Lung (tissue), 12 donors: Measurements from ENCODE around the gene KPRP. TPM values are rescaled to one million over a fixed set of nuclear protein-coding genes. Genes with fewer than 3 reads are reported as not detected.

Source experiments
- ATAC-seq: fragments of 200-7000 bp; cut with Tn5 transposase; one replicate; pipeline ENCODE4 v1.9.1; 2020; ENCODE audit warnings: moderate number of reproducible peaks; ENCODE audit not compliant: insufficient read depth, low FRiP score
- DNase-seq, 3 donors: peaks; one replicate each; pipeline ENCODE4 v3.0.0-alpha.2; 2013 to 2017
- H3K27ac ChIP-seq, 2 donors: one replicate each; pipeline ENCODE4 v1.5.1; 2013; ENCODE audit warnings: mild to moderate bottlenecking in 2 of 2, moderate library complexity in 2 of 2, control low read depth in 1 of 2, inconsistent platforms in 1 of 2, low read depth in 1 of 2, low read length in 1 of 2
- H3K27me3 ChIP-seq, 3 donors: one replicate each; pipeline ENCODE4 v1.5.1; 2013; ENCODE audit warnings: low read length in 2 of 3; ENCODE audit not compliant: control insufficient read depth in 3 of 3, insufficient read depth in 3 of 3
- H3K36me3 ChIP-seq, 4 donors: one replicate each; pipeline ENCODE4 v1.5.1; 2013; ENCODE audit warnings: low read length in 4 of 4, mild to moderate bottlenecking in 1 of 4, moderate library complexity in 1 of 4; ENCODE audit not compliant: control insufficient read depth in 4 of 4, insufficient read depth in 4 of 4
- H3K4me1 ChIP-seq, 5 donors: one replicate each; pipeline ENCODE4 v1.5.1; 2013; ENCODE audit warnings: low read length in 5 of 5, mild to moderate bottlenecking in 2 of 5, moderate library complexity in 1 of 5; ENCODE audit not compliant: control insufficient read depth in 5 of 5, insufficient read depth in 5 of 5
- H3K4me3 ChIP-seq: one replicate; pipeline ENCODE4 v1.5.1; 2013; ENCODE audit warnings: mild to moderate bottlenecking, control low read depth, moderate library complexity
- H3K9ac ChIP-seq, 2 donors: one replicate each; pipeline ENCODE4 v1.5.1; 2013; ENCODE audit warnings: low read length in 2 of 2, control low read depth in 1 of 2; ENCODE audit not compliant: insufficient read depth in 1 of 2
- H3K9me3 ChIP-seq, 4 donors: one replicate each; pipeline ENCODE4 v1.5.1; 2013; ENCODE audit warnings: low read length in 3 of 4, mild to moderate bottlenecking in 1 of 4, moderate library complexity in 1 of 4; ENCODE audit not compliant: control insufficient read depth in 4 of 4, insufficient read depth in 3 of 4
- WGBS, 2 donors: extraction: QIAGEN DNeasy Blood & Tissue Kit; methylation state at CpG; one replicate each; pipeline ENCODE4 v1.1.7; 2013; 5-methylcytosine and 5-hydroxymethylcytosine counted together
- polyA plus RNA-seq, 2 donors: library from polyadenylated mRNA; stranded (reverse); fragments of 200-250 nt; gene quantifications; one replicate each; pipeline ENCODE4 v1.2.1, GENCODE V29; 2013
- total RNA-seq, 2 donors: library from RNA; depleted of rRNA in 1 of 2; stranded (reverse); fragments of >200 nt in 1 of 2; gene quantifications; one replicate each; pipeline ENCODE4 v1.2.1, GENCODE V29; 2014 to 2021
- TF ChIP-seq, protein P1 (sequence below): IDR thresholded peaks from 2 replicates; pipeline ENCODE4 v1.5.1; 2012; ENCODE audit warnings: mild to moderate bottlenecking; ENCODE audit errors: control extremely low read depth, extremely low read depth
- donor health status: control.
- donor health status: control.
- donor health status: Bipolar disorder and iron deficiency.
- donor health status: healthy.
- donor health status: DM: yes; HTN: yes; CAD: no.

Gene KPRP
- total and polyA plus RNA-seq, 4 donors = not detected

DNA sequence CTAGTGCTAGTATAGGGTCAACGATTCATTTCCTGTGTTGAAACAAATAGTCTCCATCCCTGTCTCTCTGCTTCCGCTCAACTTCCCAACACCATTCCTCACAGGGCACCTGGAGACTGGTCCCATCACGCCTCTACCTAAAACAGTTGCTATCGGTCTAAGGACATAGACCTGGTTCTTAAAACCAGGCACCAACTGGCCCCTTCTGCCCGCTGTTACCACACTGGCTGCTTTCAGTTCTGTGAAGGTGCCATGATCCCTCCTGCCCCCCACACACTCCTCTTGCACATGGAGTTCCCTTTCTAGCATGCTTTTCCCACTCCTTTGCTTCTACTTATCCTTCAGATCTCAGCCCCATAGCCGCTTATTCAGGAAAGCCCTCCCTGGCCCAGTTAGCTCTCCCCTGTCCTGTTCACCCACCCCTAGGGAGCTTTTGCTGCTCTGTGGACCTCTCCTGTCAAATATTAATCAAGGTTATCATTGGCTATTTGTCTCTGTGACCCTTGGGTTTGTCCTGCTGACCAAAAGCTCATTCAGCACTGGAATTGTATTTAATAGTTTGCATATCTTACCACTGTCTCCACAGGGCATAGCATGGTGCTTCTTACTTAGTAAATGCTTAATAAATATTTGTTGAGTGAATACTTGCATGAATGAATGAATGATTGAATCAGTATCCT is 11.9 kb upstream of the KPRP start:
- no peak overlapping the region for H3K9ac ChIP-seq
- H3K9me3 ChIP-seq = no peaks in the 10 kb centered on the region
- H3K36me3 ChIP-seq = no peaks in the 10 kb centered on the region
- no peak overlapping the region for H3K4me3 ChIP-seq
- H3K27me3 ChIP-seq = peaks cover 0 to 3% (median 0%) of the 10 kb centered on the region in 3 donors
- DNase-seq (no peak), ATAC-seq (no peak)
- H3K4me1 ChIP-seq = no peaks in the 10 kb centered on the region
- 79 to 80% methylated on average over 6 of the region's 6 CpGs for WGBS, 2 donors
- H3K27ac ChIP-seq = no peak overlapping the region
- TF ChIP-seq, protein P1, sequence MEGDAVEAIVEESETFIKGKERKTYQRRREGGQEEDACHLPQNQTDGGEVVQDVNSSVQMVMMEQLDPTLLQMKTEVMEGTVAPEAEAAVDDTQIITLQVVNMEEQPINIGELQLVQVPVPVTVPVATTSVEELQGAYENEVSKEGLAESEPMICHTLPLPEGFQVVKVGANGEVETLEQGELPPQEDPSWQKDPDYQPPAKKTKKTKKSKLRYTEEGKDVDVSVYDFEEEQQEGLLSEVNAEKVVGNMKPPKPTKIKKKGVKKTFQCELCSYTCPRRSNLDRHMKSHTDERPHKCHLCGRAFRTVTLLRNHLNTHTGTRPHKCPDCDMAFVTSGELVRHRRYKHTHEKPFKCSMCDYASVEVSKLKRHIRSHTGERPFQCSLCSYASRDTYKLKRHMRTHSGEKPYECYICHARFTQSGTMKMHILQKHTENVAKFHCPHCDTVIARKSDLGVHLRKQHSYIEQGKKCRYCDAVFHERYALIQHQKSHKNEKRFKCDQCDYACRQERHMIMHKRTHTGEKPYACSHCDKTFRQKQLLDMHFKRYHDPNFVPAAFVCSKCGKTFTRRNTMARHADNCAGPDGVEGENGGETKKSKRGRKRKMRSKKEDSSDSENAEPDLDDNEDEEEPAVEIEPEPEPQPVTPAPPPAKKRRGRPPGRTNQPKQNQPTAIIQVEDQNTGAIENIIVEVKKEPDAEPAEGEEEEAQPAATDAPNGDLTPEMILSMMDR = no peak

DNA sequence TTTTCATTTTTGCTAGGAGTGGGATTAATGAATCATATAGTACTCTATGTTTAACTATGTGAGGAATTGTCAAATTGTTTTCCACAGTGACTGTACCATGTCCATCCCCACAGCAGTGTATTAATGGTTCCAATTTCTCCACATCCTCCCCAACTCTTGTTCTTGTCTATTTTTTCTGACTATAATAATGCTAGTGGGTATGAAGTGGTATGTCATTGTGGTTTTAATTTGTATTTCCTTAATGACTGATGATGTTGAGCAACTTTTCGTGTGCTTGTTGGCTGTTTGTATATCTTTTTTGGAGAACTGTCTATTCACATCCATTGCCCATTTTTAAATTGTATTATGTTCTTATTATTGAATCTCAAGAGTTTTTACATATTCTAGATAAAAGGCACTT is 10.0 kb upstream of the KPRP start:
- H3K4me3 ChIP-seq = no peak overlapping the region
- no peak overlapping the region for H3K27ac ChIP-seq
- H3K9me3 ChIP-seq = no peaks in the 10 kb centered on the region
- ATAC-seq (no peak), DNase-seq (no peak)
- H3K27me3 ChIP-seq = peaks cover 0 to 6% (median 0%) of the 10 kb centered on the region in 3 donors
- H3K4me1 ChIP-seq = no peaks in the 10 kb centered on the region
- TF ChIP-seq, protein P1 = no peak
- H3K36me3 ChIP-seq = no peaks in the 10 kb centered on the region
- H3K9ac ChIP-seq = no peak overlapping the region
- WGBS, 2 donors = 11 to 16% methylated on average over 1 of the region's 1 CpG

DNA sequence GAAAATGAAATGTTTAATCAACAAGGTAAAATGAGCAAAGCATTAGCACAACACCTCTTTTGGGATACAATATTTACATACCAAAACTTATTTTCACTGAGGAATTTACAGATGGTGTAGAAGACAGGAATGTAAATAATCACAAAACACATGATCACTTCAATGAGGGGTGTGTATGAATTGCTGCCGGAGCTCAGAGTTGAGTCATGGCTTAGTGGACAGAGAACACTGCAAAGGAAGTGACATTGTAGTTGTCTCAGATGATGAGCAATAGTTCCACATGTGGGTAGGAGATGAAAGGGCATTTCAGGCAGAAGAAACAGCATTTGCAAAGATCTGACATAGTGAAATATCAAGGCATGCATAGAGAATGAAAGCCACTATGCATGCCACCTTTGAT is 5.6 kb upstream of the KPRP start:
- H3K4me3 ChIP-seq = no peak overlapping the region
- H3K27ac ChIP-seq = no peak overlapping the region
- TF ChIP-seq, protein P1 = no peak
- peaks cover 0 to 3% (median 0%) of the 10 kb centered on the region in 4 donors for H3K9me3 ChIP-seq
- H3K36me3 ChIP-seq = no peaks in the 10 kb centered on the region
- no peak overlapping the region for H3K9ac ChIP-seq
- ATAC-seq (no peak), DNase-seq (no peak)
- 35 to 56% methylated on average over 1 of the region's 1 CpG for WGBS, 2 donors
- H3K27me3 ChIP-seq = peaks cover 0 to 4% (median 0%) of the 10 kb centered on the region in 3 donors
- H3K4me1 ChIP-seq = no peaks in the 10 kb centered on the region

DNA sequence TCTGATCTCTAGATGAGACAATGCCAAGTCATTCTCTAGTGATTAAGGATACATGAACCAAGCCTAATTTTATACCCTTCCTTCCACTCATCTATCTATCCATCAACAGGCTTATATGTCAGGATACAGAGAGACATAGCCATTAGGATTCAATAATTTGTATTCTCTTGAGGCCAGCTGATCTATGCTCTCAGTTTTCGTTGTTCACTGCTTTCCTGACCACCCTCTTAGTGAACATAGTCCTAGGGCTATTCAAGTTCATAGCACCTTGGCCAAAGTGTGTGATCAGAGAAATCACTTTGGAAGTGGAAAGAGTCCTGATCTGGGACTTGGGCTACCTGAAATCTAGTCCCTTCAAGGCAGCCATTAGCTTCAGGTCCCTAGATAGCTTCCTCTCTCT is 4.2 kb upstream of the KPRP start:
- Histone ChIP-seq H3K9ac (no peak overlapping the region), H3K4me3 (no peak overlapping the region), H3K27me3 (peaks cover 0 to 4% (median 0%) of the 10 kb centered on the region in 3 donors), H3K4me1 (no peaks in the 10 kb centered on the region), H3K36me3 (no peaks in the 10 kb centered on the region), H3K9me3 (peaks cover 0 to 5% (median 0%) of the 10 kb centered on the region in 4 donors), H3K27ac (no peak overlapping the region)
- DNase-seq (no peak), ATAC-seq (no peak)
- TF ChIP-seq, protein P1 = no peak
- 36 to 50% methylated on average over 1 of the region's 1 CpG for WGBS, 2 donors
